ENCODE results near the gene PNRC1. TPM values are rescaled to one million over a fixed set of nuclear protein-coding genes. Genes with fewer than 3 reads are reported as not detected.
"Not testable (repeated sequence)": the region's sequence is repeated elsewhere in the genome, so short reads cannot be mapped to it uniquely, and the experiment has no call there.

PNRC1 gene
- polyA plus RNA-seq, 1 experiment, result 22.6 TPM

DNA sequence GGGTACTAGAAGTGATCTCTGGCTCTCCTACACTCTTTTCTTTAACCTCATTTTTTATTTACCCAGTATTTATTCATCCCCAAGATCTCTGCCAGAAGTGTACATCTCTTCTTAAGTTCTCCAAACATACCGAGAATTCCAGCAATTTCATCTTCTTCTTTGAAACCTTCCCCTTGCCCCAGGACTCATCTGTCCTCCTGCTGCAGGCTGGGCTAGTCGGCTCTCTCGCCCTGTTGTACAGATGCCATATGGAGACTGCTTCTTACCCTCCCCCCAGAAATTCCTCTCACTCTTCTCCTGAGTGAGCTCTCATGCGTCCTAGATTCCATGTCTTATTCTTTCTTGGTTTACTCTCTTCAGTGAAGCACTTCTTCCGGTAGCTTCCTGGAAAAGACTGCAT lies 21.9 kb upstream of the PNRC1 start:
- ChIA-PET POLR2A (interaction anchor here (0.6 kb wide), 1 partner anchor 24 kb away, joined by 3 read pairs; no protein-coding TSS in a partner anchor), CTCF (interaction anchor here (0.8 kb wide), 1 partner anchor 75 kb away, joined by 3 read pairs; no protein-coding TSS in a partner anchor)
- no peaks in the 10 kb centered on the region for H3K9me3 ChIP-seq (ENCODE audit: control insufficient read depth, insufficient read depth, low read length)
- no peak for DNase-seq (ENCODE audit: low read depth, low spot score)
- no peaks in the 10 kb centered on the region for H3K27me3 ChIP-seq (ENCODE audit: control insufficient read depth, insufficient read depth, low read length)
- no peak overlapping the region for H3K4me3 ChIP-seq (ENCODE audit: low read depth, low read length)
- TF ChIP-seq, protein P1, sequence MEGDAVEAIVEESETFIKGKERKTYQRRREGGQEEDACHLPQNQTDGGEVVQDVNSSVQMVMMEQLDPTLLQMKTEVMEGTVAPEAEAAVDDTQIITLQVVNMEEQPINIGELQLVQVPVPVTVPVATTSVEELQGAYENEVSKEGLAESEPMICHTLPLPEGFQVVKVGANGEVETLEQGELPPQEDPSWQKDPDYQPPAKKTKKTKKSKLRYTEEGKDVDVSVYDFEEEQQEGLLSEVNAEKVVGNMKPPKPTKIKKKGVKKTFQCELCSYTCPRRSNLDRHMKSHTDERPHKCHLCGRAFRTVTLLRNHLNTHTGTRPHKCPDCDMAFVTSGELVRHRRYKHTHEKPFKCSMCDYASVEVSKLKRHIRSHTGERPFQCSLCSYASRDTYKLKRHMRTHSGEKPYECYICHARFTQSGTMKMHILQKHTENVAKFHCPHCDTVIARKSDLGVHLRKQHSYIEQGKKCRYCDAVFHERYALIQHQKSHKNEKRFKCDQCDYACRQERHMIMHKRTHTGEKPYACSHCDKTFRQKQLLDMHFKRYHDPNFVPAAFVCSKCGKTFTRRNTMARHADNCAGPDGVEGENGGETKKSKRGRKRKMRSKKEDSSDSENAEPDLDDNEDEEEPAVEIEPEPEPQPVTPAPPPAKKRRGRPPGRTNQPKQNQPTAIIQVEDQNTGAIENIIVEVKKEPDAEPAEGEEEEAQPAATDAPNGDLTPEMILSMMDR (IDR thresholded peaks at IDR 0.05; ENCODE audit: low read depth, low read length), result no peak
- no peak overlapping the region for H3K27ac ChIP-seq (ENCODE audit: low read depth, low read length)

DNA sequence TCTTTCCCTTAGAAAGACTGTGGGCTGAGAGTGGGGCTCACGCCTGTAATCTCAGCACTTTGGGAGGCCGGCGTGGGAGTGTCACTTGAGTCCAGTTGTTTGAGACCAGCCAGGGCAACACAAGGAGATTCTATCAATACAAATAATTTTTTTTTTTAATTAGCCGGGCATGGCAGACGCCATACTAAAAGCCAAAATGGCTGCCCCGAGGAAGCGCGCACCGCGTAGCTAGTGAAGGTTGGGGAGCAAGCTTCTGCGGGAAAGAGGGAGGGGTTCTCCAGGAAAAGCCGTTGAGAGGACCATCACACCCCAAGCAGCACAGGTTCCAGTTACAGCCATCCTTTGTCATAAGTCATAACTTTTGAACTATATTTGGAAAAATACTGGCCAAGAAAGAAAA lies 21.3 kb upstream of the PNRC1 start:
- no peaks in the 10 kb centered on the region for H3K27me3 ChIP-seq (ENCODE audit: control insufficient read depth, insufficient read depth, low read length)
- POLR2A ChIA-PET, result no interaction called here
- no peak overlapping the region for H3K4me3 ChIP-seq (ENCODE audit: low read depth, low read length)
- TF ChIP-seq, protein P1 (IDR thresholded peaks at IDR 0.05; ENCODE audit: low read depth, low read length), result no peak
- H3K9me3 ChIP-seq (ENCODE audit: control insufficient read depth, insufficient read depth, low read length), result no peaks in the 10 kb centered on the region
- CTCF ChIA-PET, result interaction anchor here (0.8 kb wide), 1 partner anchor 75 kb away, joined by 3 read pairs; no protein-coding TSS in a partner anchor
- H3K27ac ChIP-seq (ENCODE audit: low read depth, low read length), result no peak overlapping the region
- DNase-seq (ENCODE audit: low read depth, low spot score), result no peak

- TF ChIP-seq, protein P1 (IDR thresholded peaks at IDR 0.05; ENCODE audit: low read depth, low read length), result no peak
- POLR2A ChIA-PET, result no interaction called here
- CTCF ChIA-PET, result no interaction called here
- Histone ChIP-seq H3K27me3 (ENCODE audit: control insufficient read depth, insufficient read depth, low read length) (no peaks in the 10 kb centered on the region), H3K9me3 (ENCODE audit: control insufficient read depth, insufficient read depth, low read length) (no peaks in the 10 kb centered on the region; the same call in 1 of the 2 replicates), H3K4me3 (ENCODE audit: low read depth, low read length) (no peak overlapping the region), H3K27ac (ENCODE audit: low read depth, low read length) (no peak overlapping the region)
- no peak for DNase-seq (ENCODE audit: low read depth, low spot score)
Observed at GRCh38 chr6:89063881-89064280, 16.7 kb upstream of the PNRC1 start.

DNA sequence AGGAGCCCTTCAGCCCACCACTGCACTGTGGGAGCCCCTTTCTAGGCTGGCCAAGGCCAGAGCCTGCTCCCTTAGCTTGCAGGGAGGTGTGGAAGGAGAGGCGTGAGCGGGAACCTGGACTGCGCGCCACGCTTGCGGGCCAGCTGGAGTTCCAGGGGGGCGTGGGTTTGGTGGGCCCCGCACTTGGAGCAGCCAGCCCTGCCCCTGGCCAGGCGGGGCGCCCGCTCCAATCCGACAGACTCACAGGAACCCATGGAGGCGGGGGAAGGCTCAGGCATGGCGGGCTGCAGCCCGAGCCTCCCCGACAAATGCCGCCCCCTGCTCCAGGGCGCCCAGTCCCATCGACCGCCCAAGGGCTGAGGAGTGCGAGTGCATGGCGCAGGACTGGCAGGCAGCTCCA lies 15.6 kb upstream of the PNRC1 start:
- DNase-seq (ENCODE audit: low read depth, low spot score); H3K4me3 ChIP-seq (ENCODE audit: low read depth, low read length); H3K27me3 ChIP-seq (ENCODE audit: control insufficient read depth, insufficient read depth, low read length); H3K9me3 ChIP-seq (ENCODE audit: control insufficient read depth, insufficient read depth, low read length); H3K27ac ChIP-seq (ENCODE audit: low read depth, low read length); CTCF ChIA-PET; POLR2A ChIA-PET: not testable (repeated sequence)

- H3K9me3 ChIP-seq (ENCODE audit: control insufficient read depth, insufficient read depth, low read length); DNase-seq (ENCODE audit: low read depth, low spot score); H3K4me3 ChIP-seq (ENCODE audit: low read depth, low read length); H3K27ac ChIP-seq (ENCODE audit: low read depth, low read length); CTCF ChIA-PET; H3K27me3 ChIP-seq (ENCODE audit: control insufficient read depth, insufficient read depth, low read length): not testable (repeated sequence)
- POLR2A ChIA-PET, result interaction anchor here (0.6 kb wide), 1 partner anchor 14 kb away, joined by 4 read pairs; the partner anchor contains the start of gene PNRC1
Observed at GRCh38 chr6:89066121-89066520, 14.4 kb upstream of the PNRC1 start.

- Histone ChIP-seq H3K4me3 (ENCODE audit: low read depth, low read length) (no peak overlapping the region), H3K27ac (ENCODE audit: low read depth, low read length) (no peak overlapping the region), H3K9me3 (ENCODE audit: control insufficient read depth, insufficient read depth, low read length) (no peaks in the 10 kb centered on the region; the same call in 1 of the 2 replicates), H3K27me3 (ENCODE audit: control insufficient read depth, insufficient read depth, low read length) (no peaks in the 10 kb centered on the region)
- TF ChIP-seq, protein P1 (IDR thresholded peaks at IDR 0.05; ENCODE audit: low read depth, low read length), result no peak
- CTCF ChIA-PET, result no interaction called here
- POLR2A ChIA-PET, result interaction anchor here (1.0 kb wide), 1 partner anchor 14 kb away, joined by 4 read pairs; the partner anchor contains the start of gene PNRC1
- DNase-seq (ENCODE audit: low read depth, low spot score), result no peak
Observed at GRCh38 chr6:89066940-89067646, 13.5 kb upstream of the PNRC1 start.

Measured in AG04450 (cell line).